ENCODE measurements around the gene MARK1.

The MARK1 gene

GRCh38 chr1:220692436-220693228 lies 164.7 kb downstream of the MARK1 start:
- DNase-seq = no peak

GRCh38 chr1:220694866-220695382 lies 167.0 kb downstream of the MARK1 start:
- DNase-seq = no peak

GRCh38 chr1:220695426-220695825 lies 167.5 kb downstream of the MARK1 start:
- DNase-seq = no peak

- DNase-seq = no peak
These were observed 168.4 kb downstream of the MARK1 start for GRCh38 chr1:220696226-220696862.

- DNase-seq = no peak
These were observed 168.9 kb downstream of the MARK1 start for GRCh38 chr1:220696863-220697231.

- DNase-seq = no peak
These were observed 169.4 kb downstream of the MARK1 start for GRCh38 chr1:220697326-220697725.

- DNase-seq = no peak
These were observed 170.7 kb downstream of the MARK1 start for GRCh38 chr1:220698607-220699016.

- DNase-seq = no peak
These were observed 171.1 kb downstream of the MARK1 start for GRCh38 chr1:220699044-220699443.

GRCh38 chr1:220700556-220701179 lies 172.7 kb downstream of the MARK1 start:
- DNase-seq = no peak

- DNase-seq = no peak
These were observed 174.0 kb downstream of the MARK1 start for GRCh38 chr1:220701974-220702373.

GRCh38 chr1:220702733-220703270 lies 174.9 kb downstream of the MARK1 start:
- DNase-seq = peak in 1 of 2 experiments; percentile 34

GRCh38 chr1:220703305-220703704 lies 175.4 kb downstream of the MARK1 start:
- no peak for DNase-seq

GRCh38 chr1:220705782-220706181 lies 177.8 kb downstream of the MARK1 start:
- no peak for DNase-seq

- no peak for DNase-seq
These were observed 178.5 kb downstream of the MARK1 start for GRCh38 chr1:220706480-220706879.

GRCh38 chr1:220707160-220707559 lies 179.2 kb downstream of the MARK1 start:
- DNase-seq = no peak

GRCh38 chr1:220708244-220708643 lies 180.3 kb downstream of the MARK1 start:
- DNase-seq = no peak

- peak in 1 of 2 experiments; percentile 39 for DNase-seq
These were observed 181.2 kb downstream of the MARK1 start for GRCh38 chr1:220708936-220709801.

GRCh38 chr1:220710333-220710732 lies 182.4 kb downstream of the MARK1 start:
- DNase-seq = no peak

- no peak for DNase-seq
These were observed 183.3 kb downstream of the MARK1 start for GRCh38 chr1:220711056-220711809.

Data from NCI-H524 (cell line).